Liver (tissue), 9 donors: Measurements from ENCODE around the gene DISC1. TPM values are rescaled to one million over a fixed set of nuclear protein-coding genes. Genes with fewer than 3 reads are reported as not detected.
"Not testable (repeated sequence)": the region's sequence is repeated elsewhere in the genome, so short reads cannot be mapped to it uniquely, and the experiment has no call there.

Experiments
- DNase-seq: peaks from one replicate; pipeline ENCODE4 v3.0.0-alpha.2; 2017; ENCODE audit warnings: low spot score
- H3K27ac ChIP-seq, 2 donors: one replicate each; pipeline ENCODE4 v1.7.0; 2013; ENCODE audit warnings: inconsistent platforms in 2 of 2, low read length in 2 of 2, control low read depth in 1 of 2, low read depth in 1 of 2, mild to moderate bottlenecking in 1 of 2
- H3K27me3 ChIP-seq, 4 donors: one replicate each; pipeline versions ENCODE4 v1.6.1 to v1.7.0; 2013; ENCODE audit warnings: low read length in 3 of 4, inconsistent platforms in 1 of 4, mild to moderate bottlenecking in 1 of 4, moderate library complexity in 1 of 4; ENCODE audit not compliant: control insufficient read depth in 4 of 4, insufficient read depth in 4 of 4
- H3K36me3 ChIP-seq, 4 donors: one replicate each; pipeline versions ENCODE4 v1.6.1 to v1.7.0; 2013; ENCODE audit warnings: low read length in 3 of 4, mild to moderate bottlenecking in 3 of 4, low read depth in 1 of 4, moderate library complexity in 1 of 4; ENCODE audit not compliant: control insufficient read depth in 4 of 4, insufficient read depth in 3 of 4
- H3K4me1 ChIP-seq, 4 donors: one replicate each; pipeline versions ENCODE4 v1.6.1 to v1.7.0; 2013; ENCODE audit warnings: low read length in 3 of 4, mild to moderate bottlenecking in 3 of 4, moderate library complexity in 1 of 4; ENCODE audit not compliant: control insufficient read depth in 4 of 4, insufficient read depth in 4 of 4
- H3K4me3 ChIP-seq, 3 donors: one replicate each; pipeline versions ENCODE4 v1.6.1 to v1.7.0; 2013; ENCODE audit warnings: low read length in 3 of 3, control low read depth in 1 of 3, low read depth in 1 of 3, mild to moderate bottlenecking in 1 of 3
- H3K9ac ChIP-seq, 2 donors: one replicate each; pipeline ENCODE4 v1.7.0; 2013; ENCODE audit warnings: low read length in 2 of 2, mild to moderate bottlenecking in 2 of 2, moderate library complexity in 2 of 2, control low read depth in 1 of 2, low read depth in 1 of 2
- H3K9me3 ChIP-seq, 4 donors: one replicate each; pipeline versions ENCODE4 v1.6.1 to v1.7.0; 2013; ENCODE audit warnings: low read length in 3 of 4; ENCODE audit not compliant: control insufficient read depth in 4 of 4
- EGR1 ChIP-seq, 2 donors: IDR thresholded peaks; 2 replicates each; pipeline ENCODE4 v1.6.1; 2016 to 2018; ENCODE audit warnings: antibody characterized with exemption in 2 of 2, low read depth in 2 of 2
- FOXA1 ChIP-seq: IDR thresholded peaks from 2 replicates; pipeline ENCODE4 v1.6.1; 2016; ENCODE audit warnings: antibody characterized with exemption
- FOXA2 ChIP-seq: IDR thresholded peaks from 2 replicates; pipeline ENCODE4 v1.6.1; 2016; ENCODE audit warnings: antibody characterized with exemption
- GABPA ChIP-seq, 2 donors: IDR thresholded peaks in 1 of 2; conservative IDR thresholded peaks in 1 of 2; 2 replicates each; pipeline ENCODE4 v1.6.1; 2016; ENCODE audit warnings: antibody characterized with exemption in 2 of 2, mild to moderate bottlenecking in 1 of 2, moderate library complexity in 1 of 2
- HNF4G ChIP-seq: IDR thresholded peaks from 2 replicates; pipeline ENCODE4 v1.6.1; 2016; ENCODE audit warnings: antibody characterized with exemption
- JUND ChIP-seq, 2 donors: IDR thresholded peaks; 2 replicates each; pipeline ENCODE4 v1.6.1; 2016; ENCODE audit warnings: antibody characterized with exemption in 2 of 2
- NR2F2 ChIP-seq: IDR thresholded peaks from 2 replicates; pipeline ENCODE4 v1.6.1; 2016; ENCODE audit warnings: antibody characterized with exemption
- RAD21 ChIP-seq, 2 donors: IDR thresholded peaks; 2 replicates each; pipeline ENCODE4 v1.6.1; 2016; ENCODE audit warnings: antibody characterized with exemption in 2 of 2, mild to moderate bottlenecking in 2 of 2
- RXRA ChIP-seq, 2 donors: IDR thresholded peaks; 2 replicates each; pipeline ENCODE4 v1.6.1; 2017 to 2018; ENCODE audit warnings: antibody characterized with exemption in 2 of 2, mild to moderate bottlenecking in 1 of 2
- SP1 ChIP-seq: IDR thresholded peaks from 2 replicates; pipeline ENCODE4 v1.6.1; 2018; ENCODE audit warnings: antibody characterized with exemption, mild to moderate bottlenecking
- TAF1 ChIP-seq: conservative IDR thresholded peaks from 2 replicates; pipeline ENCODE4 v1.6.1; 2016; ENCODE audit warnings: antibody characterized with exemption, mild to moderate bottlenecking
- YY1 ChIP-seq: IDR thresholded peaks from 2 replicates; pipeline ENCODE4 v1.6.1; 2016; ENCODE audit warnings: antibody characterized with exemption, mild to moderate bottlenecking
- WGBS: extraction: QIAGEN DNeasy Blood & Tissue Kit; methylation state at CpG from one replicate; pipeline ENCODE4 v1.1.7; 2013; 5-methylcytosine and 5-hydroxymethylcytosine counted together
- polyA plus RNA-seq, 2 donors: library from polyadenylated mRNA; stranded (reverse) in 1 of 2; unstranded in 1 of 2; fragments of 200-250 nt in 1 of 2; fragments of >200 nt in 1 of 2; fragmentation: Nextera tagmentation in 1 of 2; extraction: Ambion mirVana in 1 of 2; gene quantifications; one replicate each; pipeline versions ENCODE4 v1.2.1 to v1.2.3, GENCODE V29; 2013 to 2015
- total RNA-seq, 2 donors: library from RNA; depleted of rRNA; stranded (reverse); fragments of >200 nt; gene quantifications; one replicate each; pipeline ENCODE4 v1.2.3, GENCODE V29; 2014
- TF ChIP-seq, protein P1 (sequence below): IDR thresholded peaks from 2 replicates; pipeline ENCODE4 v1.6.1; 2016; ENCODE audit warnings: antibody characterized with exemption
- TF ChIP-seq, protein P2 (sequence below): IDR thresholded peaks from 2 replicates; pipeline ENCODE4 v1.6.1; 2016; ENCODE audit warnings: antibody characterized with exemption, mild to moderate bottlenecking
- TF ChIP-seq, protein P3 (sequence below): IDR thresholded peaks from 2 replicates; pipeline ENCODE4 v1.6.1; 2016; ENCODE audit warnings: antibody characterized with exemption
- TF ChIP-seq, protein P4 (sequence below): IDR thresholded peaks from 2 replicates; pipeline ENCODE4 v1.6.1; 2016; ENCODE audit warnings: antibody characterized with exemption
- donor health status: healthy.
- donor health status: healthy.
- donor health status: healthy.
- donor health status: healthy.
- donor health status: healthy.

DISC1 gene
- total and polyA plus RNA-seq, 4 donors: 0.45 to 6.3 (median 2.3) TPM

DNA sequence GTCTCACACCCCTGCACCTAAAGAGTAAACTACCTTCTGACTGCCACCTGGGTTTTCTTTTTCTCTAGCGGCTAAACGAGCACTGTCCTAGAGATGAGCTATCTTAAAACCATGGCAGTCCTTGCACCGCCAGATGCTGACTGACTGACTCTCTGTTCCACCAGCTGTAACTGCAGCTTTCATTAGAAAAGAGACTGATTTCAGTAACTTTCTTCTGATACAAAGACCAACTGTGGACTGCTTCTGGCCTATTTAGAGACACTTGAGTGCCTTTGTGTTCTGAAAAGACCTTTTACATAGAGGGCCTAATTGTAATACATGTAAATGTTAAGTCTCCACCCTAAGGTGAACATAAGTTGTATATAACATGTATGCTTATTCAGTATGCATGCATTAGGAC is 152.5 kb downstream of the DISC1 start:
- no peak overlapping the region for H3K27ac ChIP-seq
- WGBS: 94% methylated on average over 3 of the region's 3 CpGs
- no peaks in the 10 kb centered on the region for H3K9me3 ChIP-seq
- no peak overlapping the region for H3K9ac ChIP-seq
- no peaks in the 10 kb centered on the region for H3K27me3 ChIP-seq
- no peak for DNase-seq
- no peaks in the 10 kb centered on the region for H3K36me3 ChIP-seq
- TF ChIP-seq, protein P1, sequence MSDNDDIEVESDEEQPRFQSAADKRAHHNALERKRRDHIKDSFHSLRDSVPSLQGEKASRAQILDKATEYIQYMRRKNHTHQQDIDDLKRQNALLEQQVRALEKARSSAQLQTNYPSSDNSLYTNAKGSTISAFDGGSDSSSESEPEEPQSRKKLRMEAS: no peak
- no peak for TF ChIP-seq RAD21 (IDR thresholded peaks at IDR 0.05)
- TF ChIP-seq FOXA1: no peak
- TF ChIP-seq EGR1 (IDR thresholded peaks at IDR 0.05; ENCODE audit: low read depth in 2 of 2): no peak
- TF ChIP-seq, protein P2, sequence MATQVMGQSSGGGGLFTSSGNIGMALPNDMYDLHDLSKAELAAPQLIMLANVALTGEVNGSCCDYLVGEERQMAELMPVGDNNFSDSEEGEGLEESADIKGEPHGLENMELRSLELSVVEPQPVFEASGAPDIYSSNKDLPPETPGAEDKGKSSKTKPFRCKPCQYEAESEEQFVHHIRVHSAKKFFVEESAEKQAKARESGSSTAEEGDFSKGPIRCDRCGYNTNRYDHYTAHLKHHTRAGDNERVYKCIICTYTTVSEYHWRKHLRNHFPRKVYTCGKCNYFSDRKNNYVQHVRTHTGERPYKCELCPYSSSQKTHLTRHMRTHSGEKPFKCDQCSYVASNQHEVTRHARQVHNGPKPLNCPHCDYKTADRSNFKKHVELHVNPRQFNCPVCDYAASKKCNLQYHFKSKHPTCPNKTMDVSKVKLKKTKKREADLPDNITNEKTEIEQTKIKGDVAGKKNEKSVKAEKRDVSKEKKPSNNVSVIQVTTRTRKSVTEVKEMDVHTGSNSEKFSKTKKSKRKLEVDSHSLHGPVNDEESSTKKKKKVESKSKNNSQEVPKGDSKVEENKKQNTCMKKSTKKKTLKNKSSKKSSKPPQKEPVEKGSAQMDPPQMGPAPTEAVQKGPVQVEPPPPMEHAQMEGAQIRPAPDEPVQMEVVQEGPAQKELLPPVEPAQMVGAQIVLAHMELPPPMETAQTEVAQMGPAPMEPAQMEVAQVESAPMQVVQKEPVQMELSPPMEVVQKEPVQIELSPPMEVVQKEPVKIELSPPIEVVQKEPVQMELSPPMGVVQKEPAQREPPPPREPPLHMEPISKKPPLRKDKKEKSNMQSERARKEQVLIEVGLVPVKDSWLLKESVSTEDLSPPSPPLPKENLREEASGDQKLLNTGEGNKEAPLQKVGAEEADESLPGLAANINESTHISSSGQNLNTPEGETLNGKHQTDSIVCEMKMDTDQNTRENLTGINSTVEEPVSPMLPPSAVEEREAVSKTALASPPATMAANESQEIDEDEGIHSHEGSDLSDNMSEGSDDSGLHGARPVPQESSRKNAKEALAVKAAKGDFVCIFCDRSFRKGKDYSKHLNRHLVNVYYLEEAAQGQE: no peak
- TF ChIP-seq YY1: no peak
- TF ChIP-seq, protein P3, sequence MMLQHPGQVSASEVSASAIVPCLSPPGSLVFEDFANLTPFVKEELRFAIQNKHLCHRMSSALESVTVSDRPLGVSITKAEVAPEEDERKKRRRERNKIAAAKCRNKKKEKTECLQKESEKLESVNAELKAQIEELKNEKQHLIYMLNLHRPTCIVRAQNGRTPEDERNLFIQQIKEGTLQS: no peak
- no peak for TF ChIP-seq HNF4G
- TF ChIP-seq RXRA (IDR thresholded peaks at IDR 0.05): no peak
- no peak for TF ChIP-seq GABPA (IDR thresholded peaks at IDR 0.05 in 1 of 2, conservative IDR thresholded peaks at IDR 0.05 in 1 of 2)
- H3K4me1 ChIP-seq: no peaks in the 10 kb centered on the region
- H3K4me3 ChIP-seq: no peak overlapping the region

DNA sequence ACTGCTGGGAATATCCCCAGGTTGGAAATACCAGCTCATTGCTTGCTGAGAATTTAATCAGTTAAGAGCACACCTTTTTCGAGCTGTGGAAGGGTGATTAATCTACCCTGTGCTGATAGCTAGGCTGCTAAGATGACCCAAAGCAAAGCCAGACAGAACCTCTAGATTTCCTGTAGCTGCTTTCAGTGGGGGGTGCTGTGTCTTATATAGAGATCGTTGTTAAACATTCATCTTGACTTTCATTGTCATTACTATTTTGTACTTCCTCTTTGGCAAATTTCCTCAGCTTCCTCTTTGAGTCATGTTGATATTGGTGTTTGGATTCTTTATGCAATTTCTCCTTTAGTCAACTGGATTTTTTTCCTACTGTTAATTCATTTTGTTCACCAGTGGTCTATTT is 155.3 kb downstream of the DISC1 start:
- no peaks in the 10 kb centered on the region for H3K36me3 ChIP-seq
- TF ChIP-seq, protein P1: no peak
- no peak for TF ChIP-seq NR2F2
- no peak for TF ChIP-seq YY1
- no peak for TF ChIP-seq JUND (IDR thresholded peaks at IDR 0.05)
- TF ChIP-seq TAF1: no peak
- no peak for TF ChIP-seq FOXA1
- no peak for TF ChIP-seq HNF4G
- TF ChIP-seq, protein P4, sequence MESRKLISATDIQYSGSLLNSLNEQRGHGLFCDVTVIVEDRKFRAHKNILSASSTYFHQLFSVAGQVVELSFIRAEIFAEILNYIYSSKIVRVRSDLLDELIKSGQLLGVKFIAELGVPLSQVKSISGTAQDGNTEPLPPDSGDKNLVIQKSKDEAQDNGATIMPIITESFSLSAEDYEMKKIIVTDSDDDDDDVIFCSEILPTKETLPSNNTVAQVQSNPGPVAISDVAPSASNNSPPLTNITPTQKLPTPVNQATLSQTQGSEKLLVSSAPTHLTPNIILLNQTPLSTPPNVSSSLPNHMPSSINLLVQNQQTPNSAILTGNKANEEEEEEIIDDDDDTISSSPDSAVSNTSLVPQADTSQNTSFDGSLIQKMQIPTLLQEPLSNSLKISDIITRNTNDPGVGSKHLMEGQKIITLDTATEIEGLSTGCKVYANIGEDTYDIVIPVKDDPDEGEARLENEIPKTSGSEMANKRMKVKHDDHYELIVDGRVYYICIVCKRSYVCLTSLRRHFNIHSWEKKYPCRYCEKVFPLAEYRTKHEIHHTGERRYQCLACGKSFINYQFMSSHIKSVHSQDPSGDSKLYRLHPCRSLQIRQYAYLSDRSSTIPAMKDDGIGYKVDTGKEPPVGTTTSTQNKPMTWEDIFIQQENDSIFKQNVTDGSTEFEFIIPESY: no peak
- TF ChIP-seq FOXA2: no peak
- TF ChIP-seq, protein P3: no peak
- TF ChIP-seq, protein P2: no peak
- no peak for TF ChIP-seq SP1
- no peak for TF ChIP-seq RXRA (IDR thresholded peaks at IDR 0.05)
- no peak for TF ChIP-seq RAD21 (IDR thresholded peaks at IDR 0.05)
- DNase-seq: no peak
- H3K4me3 ChIP-seq: no peak overlapping the region
- peak overlapping the region in 1 of 2 donors; percentile 25 for H3K27ac ChIP-seq
- H3K4me1 ChIP-seq: no peaks in the 10 kb centered on the region
- H3K9me3 ChIP-seq: no peaks in the 10 kb centered on the region
- no peaks in the 10 kb centered on the region for H3K27me3 ChIP-seq
- no peak overlapping the region for H3K9ac ChIP-seq
- 45% methylated on average over 2 of the region's 2 CpGs for WGBS

DNA sequence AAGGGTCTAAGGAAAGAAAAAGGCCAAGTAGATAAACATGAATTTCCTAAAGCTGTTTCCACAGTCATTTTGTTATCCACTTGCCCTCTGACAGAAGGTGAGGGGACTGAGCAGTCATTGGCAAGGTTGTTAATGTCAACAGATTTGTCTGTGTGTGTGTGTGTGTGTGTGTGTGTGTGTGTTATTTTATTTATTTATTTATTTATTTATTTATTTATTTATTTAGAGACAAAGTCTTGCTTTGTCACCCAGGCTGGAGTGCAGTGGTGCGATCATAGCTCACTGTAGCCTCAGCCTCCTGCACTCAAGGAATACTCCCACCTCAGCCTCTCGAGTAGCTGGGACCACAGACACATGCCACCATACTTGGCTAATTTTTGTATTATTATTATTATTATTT is 158.5 kb downstream of the DISC1 start:
- not testable (repeated sequence) for H3K4me3 ChIP-seq, DNase-seq, H3K4me1 ChIP-seq, H3K27me3 ChIP-seq, H3K9me3 ChIP-seq, H3K9ac ChIP-seq, H3K27ac ChIP-seq, H3K36me3 ChIP-seq
- 90% methylated on average over 2 of the region's 2 CpGs for WGBS
